Liver (tissue), 9 donors: Measurements from ENCODE around the gene EGF. TPM values are rescaled to one million over a fixed set of nuclear protein-coding genes. Genes with fewer than 3 reads are reported as not detected.
"Not testable (repeated sequence)": the region's sequence is repeated elsewhere in the genome, so short reads cannot be mapped to it uniquely, and the experiment has no call there.

Source experiments
- DNase-seq: peaks from one replicate; pipeline ENCODE4 v3.0.0-alpha.2; 2017; ENCODE audit warnings: low spot score
- H3K27ac ChIP-seq, 2 donors: one replicate each; pipeline ENCODE4 v1.7.0; 2013; ENCODE audit warnings: inconsistent platforms in 2 of 2, low read length in 2 of 2, control low read depth in 1 of 2, low read depth in 1 of 2, mild to moderate bottlenecking in 1 of 2
- H3K27me3 ChIP-seq, 4 donors: one replicate each; pipeline versions ENCODE4 v1.6.1 to v1.7.0; 2013; ENCODE audit warnings: low read length in 3 of 4, inconsistent platforms in 1 of 4, mild to moderate bottlenecking in 1 of 4, moderate library complexity in 1 of 4; ENCODE audit not compliant: control insufficient read depth in 4 of 4, insufficient read depth in 4 of 4
- H3K36me3 ChIP-seq, 4 donors: one replicate each; pipeline versions ENCODE4 v1.6.1 to v1.7.0; 2013; ENCODE audit warnings: low read length in 3 of 4, mild to moderate bottlenecking in 3 of 4, low read depth in 1 of 4, moderate library complexity in 1 of 4; ENCODE audit not compliant: control insufficient read depth in 4 of 4, insufficient read depth in 3 of 4
- H3K4me1 ChIP-seq, 4 donors: one replicate each; pipeline versions ENCODE4 v1.6.1 to v1.7.0; 2013; ENCODE audit warnings: low read length in 3 of 4, mild to moderate bottlenecking in 3 of 4, moderate library complexity in 1 of 4; ENCODE audit not compliant: control insufficient read depth in 4 of 4, insufficient read depth in 4 of 4
- H3K4me3 ChIP-seq, 3 donors: one replicate each; pipeline versions ENCODE4 v1.6.1 to v1.7.0; 2013; ENCODE audit warnings: low read length in 3 of 3, control low read depth in 1 of 3, low read depth in 1 of 3, mild to moderate bottlenecking in 1 of 3
- H3K9ac ChIP-seq, 2 donors: one replicate each; pipeline ENCODE4 v1.7.0; 2013; ENCODE audit warnings: low read length in 2 of 2, mild to moderate bottlenecking in 2 of 2, moderate library complexity in 2 of 2, control low read depth in 1 of 2, low read depth in 1 of 2
- H3K9me3 ChIP-seq, 4 donors: one replicate each; pipeline versions ENCODE4 v1.6.1 to v1.7.0; 2013; ENCODE audit warnings: low read length in 3 of 4; ENCODE audit not compliant: control insufficient read depth in 4 of 4
- ATF3 ChIP-seq: IDR thresholded peaks from 2 replicates; pipeline ENCODE4 v1.6.1; 2016; ENCODE audit warnings: antibody characterized with exemption
- CTCF ChIP-seq: fragments of 150-350 bp; IDR thresholded peaks from 2 replicates; pipeline ENCODE4 v1.5.1; 2017; ENCODE audit warnings: improper control_type of control experiment, low read depth, low read length; ENCODE audit not compliant: missing input control
- EGR1 ChIP-seq, 2 donors: IDR thresholded peaks; 2 replicates each; pipeline ENCODE4 v1.6.1; 2016 to 2018; ENCODE audit warnings: antibody characterized with exemption in 2 of 2, low read depth in 2 of 2
- FOXA1 ChIP-seq: IDR thresholded peaks from 2 replicates; pipeline ENCODE4 v1.6.1; 2016; ENCODE audit warnings: antibody characterized with exemption
- FOXA2 ChIP-seq: IDR thresholded peaks from 2 replicates; pipeline ENCODE4 v1.6.1; 2016; ENCODE audit warnings: antibody characterized with exemption
- GABPA ChIP-seq, 2 donors: IDR thresholded peaks in 1 of 2; conservative IDR thresholded peaks in 1 of 2; 2 replicates each; pipeline ENCODE4 v1.6.1; 2016; ENCODE audit warnings: antibody characterized with exemption in 2 of 2, mild to moderate bottlenecking in 1 of 2, moderate library complexity in 1 of 2
- HNF4A ChIP-seq, 2 donors: conservative IDR thresholded peaks; 2 replicates each; pipeline ENCODE4 v1.6.1; 2016; ENCODE audit warnings: antibody characterized with exemption in 2 of 2, mild to moderate bottlenecking in 2 of 2
- HNF4G ChIP-seq: IDR thresholded peaks from 2 replicates; pipeline ENCODE4 v1.6.1; 2016; ENCODE audit warnings: antibody characterized with exemption
- JUND ChIP-seq, 2 donors: IDR thresholded peaks; 2 replicates each; pipeline ENCODE4 v1.6.1; 2016; ENCODE audit warnings: antibody characterized with exemption in 2 of 2
- MAX ChIP-seq: IDR thresholded peaks from 2 replicates; pipeline ENCODE4 v1.6.1; 2016; ENCODE audit warnings: antibody characterized with exemption
- NR2F2 ChIP-seq: IDR thresholded peaks from 2 replicates; pipeline ENCODE4 v1.6.1; 2016; ENCODE audit warnings: antibody characterized with exemption
- RAD21 ChIP-seq, 2 donors: IDR thresholded peaks; 2 replicates each; pipeline ENCODE4 v1.6.1; 2016; ENCODE audit warnings: antibody characterized with exemption in 2 of 2, mild to moderate bottlenecking in 2 of 2
- RXRA ChIP-seq, 2 donors: IDR thresholded peaks; 2 replicates each; pipeline ENCODE4 v1.6.1; 2017 to 2018; ENCODE audit warnings: antibody characterized with exemption in 2 of 2, mild to moderate bottlenecking in 1 of 2
- SP1 ChIP-seq: IDR thresholded peaks from 2 replicates; pipeline ENCODE4 v1.6.1; 2018; ENCODE audit warnings: antibody characterized with exemption, mild to moderate bottlenecking
- TAF1 ChIP-seq: conservative IDR thresholded peaks from 2 replicates; pipeline ENCODE4 v1.6.1; 2016; ENCODE audit warnings: antibody characterized with exemption, mild to moderate bottlenecking
- YY1 ChIP-seq: IDR thresholded peaks from 2 replicates; pipeline ENCODE4 v1.6.1; 2016; ENCODE audit warnings: antibody characterized with exemption, mild to moderate bottlenecking
- WGBS: extraction: QIAGEN DNeasy Blood & Tissue Kit; methylation state at CpG from one replicate; pipeline ENCODE4 v1.1.7; 2013; 5-methylcytosine and 5-hydroxymethylcytosine counted together
- polyA plus RNA-seq, 2 donors: library from polyadenylated mRNA; stranded (reverse) in 1 of 2; unstranded in 1 of 2; fragments of 200-250 nt in 1 of 2; fragments of >200 nt in 1 of 2; fragmentation: Nextera tagmentation in 1 of 2; extraction: Ambion mirVana in 1 of 2; gene quantifications; one replicate each; pipeline versions ENCODE4 v1.2.1 to v1.2.3, GENCODE V29; 2013 to 2015
- total RNA-seq, 2 donors: library from RNA; depleted of rRNA; stranded (reverse); fragments of >200 nt; gene quantifications; one replicate each; pipeline ENCODE4 v1.2.3, GENCODE V29; 2014
- TF ChIP-seq, protein P1 (sequence below): IDR thresholded peaks from 2 replicates; pipeline ENCODE4 v1.6.1; 2016; ENCODE audit warnings: antibody characterized with exemption, mild to moderate bottlenecking
- TF ChIP-seq, protein P2 (sequence below): IDR thresholded peaks from 2 replicates; pipeline ENCODE4 v1.6.1; 2016; ENCODE audit warnings: antibody characterized with exemption
- donor health status: healthy.
- donor health status: healthy.
- donor health status: healthy.
- donor health status: healthy.
- donor health status: healthy.

Gene EGF
- total and polyA plus RNA-seq, 4 donors: 0.65 TPM; not detected in 3

GRCh38 chr4:109873791-109874514, 38.7 kb upstream of the EGF start:
- no peaks in the 10 kb centered on the region for H3K27me3 ChIP-seq
- WGBS: 67% methylated on average over 11 of the region's 11 CpGs
- H3K4me1 ChIP-seq: no peaks in the 10 kb centered on the region
- TF ChIP-seq GABPA (IDR thresholded peaks at IDR 0.05 in 1 of 2, conservative IDR thresholded peaks at IDR 0.05 in 1 of 2): no peak
- no peak for TF ChIP-seq HNF4A (conservative IDR thresholded peaks at IDR 0.05)
- TF ChIP-seq SP1: no peak
- TF ChIP-seq FOXA2: no peak
- TF ChIP-seq CTCF: no peak
- no peak overlapping the region for H3K9ac ChIP-seq
- H3K36me3 ChIP-seq: no peaks in the 10 kb centered on the region
- no peaks in the 10 kb centered on the region for H3K9me3 ChIP-seq
- no peak overlapping the region for H3K4me3 ChIP-seq
- no peak for DNase-seq
- H3K27ac ChIP-seq: no peak overlapping the region

- no peaks in the 10 kb centered on the region for H3K4me1 ChIP-seq
- H3K9me3 ChIP-seq: no peaks in the 10 kb centered on the region
- no peak overlapping the region for H3K27ac ChIP-seq
- DNase-seq: no peak
- no peaks in the 10 kb centered on the region for H3K36me3 ChIP-seq
- no peak overlapping the region for H3K4me3 ChIP-seq
- H3K9ac ChIP-seq: no peak overlapping the region
- H3K27me3 ChIP-seq: no peaks in the 10 kb centered on the region
- no peak for TF ChIP-seq RXRA (IDR thresholded peaks at IDR 0.05)
- no peak for TF ChIP-seq FOXA2
- no peak for TF ChIP-seq EGR1 (IDR thresholded peaks at IDR 0.05; ENCODE audit: low read depth in 2 of 2)
- no peak for TF ChIP-seq YY1
- no peak for TF ChIP-seq SP1
- TF ChIP-seq CTCF: no peak
- TF ChIP-seq NR2F2: no peak
- TF ChIP-seq FOXA1: no peak
- TF ChIP-seq, protein P1, sequence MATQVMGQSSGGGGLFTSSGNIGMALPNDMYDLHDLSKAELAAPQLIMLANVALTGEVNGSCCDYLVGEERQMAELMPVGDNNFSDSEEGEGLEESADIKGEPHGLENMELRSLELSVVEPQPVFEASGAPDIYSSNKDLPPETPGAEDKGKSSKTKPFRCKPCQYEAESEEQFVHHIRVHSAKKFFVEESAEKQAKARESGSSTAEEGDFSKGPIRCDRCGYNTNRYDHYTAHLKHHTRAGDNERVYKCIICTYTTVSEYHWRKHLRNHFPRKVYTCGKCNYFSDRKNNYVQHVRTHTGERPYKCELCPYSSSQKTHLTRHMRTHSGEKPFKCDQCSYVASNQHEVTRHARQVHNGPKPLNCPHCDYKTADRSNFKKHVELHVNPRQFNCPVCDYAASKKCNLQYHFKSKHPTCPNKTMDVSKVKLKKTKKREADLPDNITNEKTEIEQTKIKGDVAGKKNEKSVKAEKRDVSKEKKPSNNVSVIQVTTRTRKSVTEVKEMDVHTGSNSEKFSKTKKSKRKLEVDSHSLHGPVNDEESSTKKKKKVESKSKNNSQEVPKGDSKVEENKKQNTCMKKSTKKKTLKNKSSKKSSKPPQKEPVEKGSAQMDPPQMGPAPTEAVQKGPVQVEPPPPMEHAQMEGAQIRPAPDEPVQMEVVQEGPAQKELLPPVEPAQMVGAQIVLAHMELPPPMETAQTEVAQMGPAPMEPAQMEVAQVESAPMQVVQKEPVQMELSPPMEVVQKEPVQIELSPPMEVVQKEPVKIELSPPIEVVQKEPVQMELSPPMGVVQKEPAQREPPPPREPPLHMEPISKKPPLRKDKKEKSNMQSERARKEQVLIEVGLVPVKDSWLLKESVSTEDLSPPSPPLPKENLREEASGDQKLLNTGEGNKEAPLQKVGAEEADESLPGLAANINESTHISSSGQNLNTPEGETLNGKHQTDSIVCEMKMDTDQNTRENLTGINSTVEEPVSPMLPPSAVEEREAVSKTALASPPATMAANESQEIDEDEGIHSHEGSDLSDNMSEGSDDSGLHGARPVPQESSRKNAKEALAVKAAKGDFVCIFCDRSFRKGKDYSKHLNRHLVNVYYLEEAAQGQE: no peak
- TF ChIP-seq RAD21 (IDR thresholded peaks at IDR 0.05): no peak
- no peak for TF ChIP-seq GABPA (IDR thresholded peaks at IDR 0.05 in 1 of 2, conservative IDR thresholded peaks at IDR 0.05 in 1 of 2)
- TF ChIP-seq HNF4A (conservative IDR thresholded peaks at IDR 0.05): no peak
- TF ChIP-seq, protein P2, sequence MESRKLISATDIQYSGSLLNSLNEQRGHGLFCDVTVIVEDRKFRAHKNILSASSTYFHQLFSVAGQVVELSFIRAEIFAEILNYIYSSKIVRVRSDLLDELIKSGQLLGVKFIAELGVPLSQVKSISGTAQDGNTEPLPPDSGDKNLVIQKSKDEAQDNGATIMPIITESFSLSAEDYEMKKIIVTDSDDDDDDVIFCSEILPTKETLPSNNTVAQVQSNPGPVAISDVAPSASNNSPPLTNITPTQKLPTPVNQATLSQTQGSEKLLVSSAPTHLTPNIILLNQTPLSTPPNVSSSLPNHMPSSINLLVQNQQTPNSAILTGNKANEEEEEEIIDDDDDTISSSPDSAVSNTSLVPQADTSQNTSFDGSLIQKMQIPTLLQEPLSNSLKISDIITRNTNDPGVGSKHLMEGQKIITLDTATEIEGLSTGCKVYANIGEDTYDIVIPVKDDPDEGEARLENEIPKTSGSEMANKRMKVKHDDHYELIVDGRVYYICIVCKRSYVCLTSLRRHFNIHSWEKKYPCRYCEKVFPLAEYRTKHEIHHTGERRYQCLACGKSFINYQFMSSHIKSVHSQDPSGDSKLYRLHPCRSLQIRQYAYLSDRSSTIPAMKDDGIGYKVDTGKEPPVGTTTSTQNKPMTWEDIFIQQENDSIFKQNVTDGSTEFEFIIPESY: no peak
- no peak for TF ChIP-seq HNF4G
- TF ChIP-seq ATF3: no peak
- TF ChIP-seq JUND (IDR thresholded peaks at IDR 0.05): no peak
- no peak for TF ChIP-seq MAX
- TF ChIP-seq TAF1: no peak
- 95% methylated on average over 1 of the region's 1 CpG for WGBS
Observed at GRCh38 chr4:109875106-109875505, 37.6 kb upstream of the EGF start.

DNA sequence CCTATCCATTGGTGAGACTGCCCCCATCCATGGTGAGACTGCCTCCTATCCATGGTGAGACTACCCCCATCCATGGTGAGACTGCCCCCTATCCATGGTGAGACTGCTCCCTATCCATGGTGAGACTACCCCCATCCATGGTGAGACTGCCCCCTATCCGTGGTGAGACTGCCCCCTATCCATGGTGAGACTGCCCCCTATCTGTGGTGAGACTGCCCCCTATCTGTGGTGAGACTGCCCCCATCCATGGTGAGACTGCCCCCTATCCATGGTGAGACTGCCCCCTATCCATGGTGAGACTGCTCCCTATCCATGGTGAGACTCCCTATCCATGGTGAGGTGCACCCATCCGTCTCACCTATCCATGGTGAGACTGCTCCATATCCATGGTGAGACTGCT, 37.1 kb upstream of the EGF start:
- H3K4me3 ChIP-seq, H3K9ac ChIP-seq, H3K36me3 ChIP-seq, DNase-seq, H3K27ac ChIP-seq, H3K27me3 ChIP-seq, H3K4me1 ChIP-seq, H3K9me3 ChIP-seq: not testable (repeated sequence)
- 91% methylated on average over 2 of the region's 2 CpGs for WGBS
